Measurements from ENCODE around the gene SLC25A21. TPM values are rescaled to one million over a fixed set of nuclear protein-coding genes. Genes with fewer than 3 reads are reported as not detected.
"Not testable (repeated sequence)": the region's sequence is repeated elsewhere in the genome, so short reads cannot be mapped to it uniquely, and the experiment has no call there.

SLC25A21 gene
- total RNA-seq, 8 experiments from 2014 or later = 0.52 to 2.9 (median 1.4) TPM

- 0 to 61% (median 46%) methylated on average over 1 to 2 of the region's 2 CpGs; no CpG with 5 or more reads in 2 of the 10 experiments for WGBS, 10 experiments
These were observed 353.5 kb downstream of the SLC25A21 start for GRCh38 chr14:36818794-36819384.

GRCh38 chr14:36818246-36818645, 354.2 kb downstream of the SLC25A21 start:
- ATAC-seq (replicated peaks in 6 of 8) = peak in 2 of 8 experiments; percentile 46 to 54
- no peak overlapping the region for H3K4me3 ChIP-seq
- in situ Hi-C loops (cut with MboI; ENCODE audit: low pct_unique_long_range_greater_than_20kb in 2 of 9, low sequenced_read_pairs in 9 of 9, unreplicated experiment in 9 of 9) = no loop called here
- no peak overlapping the region for H3K27ac ChIP-seq
- 0 to 100% (median 43%) methylated on average over 1 to 2 of the region's 2 CpGs; no CpG with 5 or more reads in 3 of the 10 experiments for WGBS, 10 experiments
- peaks cover 0 to 6% of the 10 kb centered on the region in 2 donors for H3K4me1 ChIP-seq (replicated peaks in 1 of 2)

More at GRCh38 chr14:36818794-36819384, 353.5 kb downstream of the SLC25A21 start:
- H3K4me3 ChIP-seq = no peak overlapping the region
- ATAC-seq (replicated peaks in 6 of 8) = peak in 7 of 8 experiments; percentile 30 to 77 (median 50)
- peaks cover 0 to 6% of the 10 kb centered on the region in 2 donors for H3K4me1 ChIP-seq (replicated peaks in 1 of 2)
- in situ Hi-C loops (cut with MboI; ENCODE audit: low pct_unique_long_range_greater_than_20kb in 2 of 9, low sequenced_read_pairs in 9 of 9, unreplicated experiment in 9 of 9) = no loop called here
- no peak overlapping the region for H3K27ac ChIP-seq

GRCh38 chr14:36817071-36817930, 355.1 kb downstream of the SLC25A21 start:
- Histone ChIP-seq H3K4me3 (no peak overlapping the region), H3K4me1 (replicated peaks in 1 of 2) (peaks cover 0 to 6% of the 10 kb centered on the region in 2 donors), H3K27ac (no peak overlapping the region)
- ATAC-seq (replicated peaks in 6 of 8) = no peak
- WGBS, 10 experiments = 34 to 94% (median 89%) methylated on average over 1 to 8 of the region's 9 CpGs
- in situ Hi-C loops (cut with MboI; ENCODE audit: low pct_unique_long_range_greater_than_20kb in 2 of 9, low sequenced_read_pairs in 9 of 9, unreplicated experiment in 9 of 9) = no loop called here

GRCh38 chr14:36816481-36816880, 355.9 kb downstream of the SLC25A21 start:
- 24 to 100% (median 80%) methylated on average over 1 to 4 of the region's 5 CpGs; no CpG with 5 or more reads in 1 of the 10 experiments for WGBS, 10 experiments
- ATAC-seq (replicated peaks in 6 of 8) = no peak
- Histone ChIP-seq H3K4me1 (replicated peaks in 1 of 2) (peaks cover 0 to 6% of the 10 kb centered on the region in 2 donors), H3K27ac (no peak overlapping the region), H3K4me3 (no peak overlapping the region)
- in situ Hi-C loops (cut with MboI; ENCODE audit: low pct_unique_long_range_greater_than_20kb in 2 of 9, low sequenced_read_pairs in 9 of 9, unreplicated experiment in 9 of 9) = no loop called here

GRCh38 chr14:36814783-36815182, 357.6 kb downstream of the SLC25A21 start:
- WGBS, 10 experiments = 51 to 100% (median 93%) methylated on average over 1 to 3 of the region's 5 CpGs; no CpG with 5 or more reads in 5 of the 10 experiments
- H3K4me3 ChIP-seq; in situ Hi-C loops (cut with MboI; ENCODE audit: low pct_unique_long_range_greater_than_20kb in 2 of 9, low sequenced_read_pairs in 9 of 9, unreplicated experiment in 9 of 9); H3K4me1 ChIP-seq (replicated peaks in 1 of 2); ATAC-seq (replicated peaks in 6 of 8); H3K27ac ChIP-seq: not testable (repeated sequence)

GRCh38 chr14:36810209-36810608, 362.2 kb downstream of the SLC25A21 start:
- 43 to 100% (median 71%) methylated on average over 1 to 2 of the region's 2 CpGs; no CpG with 5 or more reads in 2 of the 10 experiments for WGBS, 10 experiments
- no peak overlapping the region for H3K4me3 ChIP-seq
- in situ Hi-C loops (cut with MboI; ENCODE audit: low pct_unique_long_range_greater_than_20kb in 2 of 9, low sequenced_read_pairs in 9 of 9, unreplicated experiment in 9 of 9) = no loop called here
- H3K27ac ChIP-seq = no peak overlapping the region
- ATAC-seq (replicated peaks in 6 of 8) = no peak
- H3K4me1 ChIP-seq (replicated peaks in 1 of 2) = no peaks in the 10 kb centered on the region

GRCh38 chr14:36807727-36808126, 364.7 kb downstream of the SLC25A21 start:
- in situ Hi-C loops (cut with MboI; ENCODE audit: low pct_unique_long_range_greater_than_20kb in 2 of 9, low sequenced_read_pairs in 9 of 9, unreplicated experiment in 9 of 9) = no loop called here
- no peak overlapping the region for H3K27ac ChIP-seq
- no peak overlapping the region for H3K4me3 ChIP-seq
- peaks cover 0 to 4% of the 10 kb centered on the region in 2 donors for H3K4me1 ChIP-seq (replicated peaks in 1 of 2)
- WGBS, 10 experiments = 31 to 91% (median 73%) methylated on average over 1 to 4 of the region's 4 CpGs; no CpG with 5 or more reads in 4 of the 10 experiments
- no peak for ATAC-seq (replicated peaks in 6 of 8)

GRCh38 chr14:36805131-36805559, 367.3 kb downstream of the SLC25A21 start:
- no peak overlapping the region for H3K4me3 ChIP-seq
- peaks cover 0 to 4% of the 10 kb centered on the region in 2 donors for H3K4me1 ChIP-seq (replicated peaks in 1 of 2)
- in situ Hi-C loops (cut with MboI; ENCODE audit: low pct_unique_long_range_greater_than_20kb in 2 of 9, low sequenced_read_pairs in 9 of 9, unreplicated experiment in 9 of 9) = no loop called here
- H3K27ac ChIP-seq = no peak overlapping the region
- WGBS, 10 experiments = 5 to 60% (median 28%) methylated on average over 2 to 4 of the region's 6 CpGs; no CpG with 5 or more reads in 3 of the 10 experiments
- peak; percentile 47 to 95 (median 90) for ATAC-seq (replicated peaks in 6 of 8)

- 63 to 100% (median 90%) methylated on average over 1 of the region's 1 CpG; no CpG with 5 or more reads in 3 of the 10 experiments for WGBS, 10 experiments
- no peak overlapping the region for H3K4me3 ChIP-seq
- H3K27ac ChIP-seq = no peak overlapping the region
- no peaks in the 10 kb centered on the region for H3K4me1 ChIP-seq (replicated peaks in 1 of 2)
- in situ Hi-C loops (cut with MboI; ENCODE audit: low pct_unique_long_range_greater_than_20kb in 2 of 9, low sequenced_read_pairs in 9 of 9, unreplicated experiment in 9 of 9) = no loop called here
- no peak for ATAC-seq (replicated peaks in 6 of 8)
These were observed 374.8 kb downstream of the SLC25A21 start for GRCh38 chr14:36797634-36798033.

GRCh38 chr14:36791402-36791801, 381.0 kb downstream of the SLC25A21 start:
- H3K4me1 ChIP-seq (replicated peaks in 1 of 2) = peaks cover 0 to 7% of the 10 kb centered on the region in 2 donors
- no peak overlapping the region for H3K4me3 ChIP-seq
- 0 to 100% (median 63%) methylated on average over 1 of the region's 1 CpG; no CpG with 5 or more reads in 1 of the 10 experiments for WGBS, 10 experiments
- no peak for ATAC-seq (replicated peaks in 6 of 8)
- in situ Hi-C loops (cut with MboI; ENCODE audit: low pct_unique_long_range_greater_than_20kb in 2 of 9, low sequenced_read_pairs in 9 of 9, unreplicated experiment in 9 of 9) = no loop called here
- H3K27ac ChIP-seq = no peak overlapping the region

- no peak overlapping the region for H3K27ac ChIP-seq
These were observed 386.9 kb downstream of the SLC25A21 start for GRCh38 chr14:36785511-36785910.

GRCh38 chr14:36784541-36784940, 387.9 kb downstream of the SLC25A21 start:
- WGBS, 10 experiments = 33 to 100% (median 90%) methylated on average over 1 of the region's 1 CpG; no CpG with 5 or more reads in 4 of the 10 experiments
- no peak overlapping the region for H3K27ac ChIP-seq
- ATAC-seq (replicated peaks in 6 of 8) = peak in 2 of 8 experiments; percentile 32 to 48

More at GRCh38 chr14:36785511-36785910, 386.9 kb downstream of the SLC25A21 start:
- 50 to 100% (median 84%) methylated on average over 1 of the region's 1 CpG; no CpG with 5 or more reads in 4 of the 10 experiments for WGBS, 10 experiments
- no peak for ATAC-seq (replicated peaks in 6 of 8)
- in situ Hi-C loops (cut with MboI; ENCODE audit: low pct_unique_long_range_greater_than_20kb in 2 of 9, low sequenced_read_pairs in 9 of 9, unreplicated experiment in 9 of 9) = no loop called here
- Histone ChIP-seq H3K4me3 (no peak overlapping the region), H3K4me1 (replicated peaks in 1 of 2) (no peaks in the 10 kb centered on the region)

GRCh38 chr14:36781897-36782296, 390.5 kb downstream of the SLC25A21 start:
- in situ Hi-C loops (cut with MboI; ENCODE audit: low pct_unique_long_range_greater_than_20kb in 2 of 9, low sequenced_read_pairs in 9 of 9, unreplicated experiment in 9 of 9) = no loop called here
- Histone ChIP-seq H3K4me1 (replicated peaks in 1 of 2) (no peaks in the 10 kb centered on the region), H3K27ac (no peak overlapping the region), H3K4me3 (no peak overlapping the region)
- 0 to 100% (median 72%) methylated on average over 1 to 2 of the region's 2 CpGs for WGBS, 10 experiments
- no peak for ATAC-seq (replicated peaks in 6 of 8)

More at GRCh38 chr14:36784541-36784940, 387.9 kb downstream of the SLC25A21 start:
- H3K4me1 ChIP-seq (replicated peaks in 1 of 2) = no peaks in the 10 kb centered on the region
- in situ Hi-C loops (cut with MboI; ENCODE audit: low pct_unique_long_range_greater_than_20kb in 2 of 9, low sequenced_read_pairs in 9 of 9, unreplicated experiment in 9 of 9) = no loop called here
- H3K4me3 ChIP-seq = no peak overlapping the region

Data from motor neuron (in vitro differentiated cells).